SW 1271 (cell line): ENCODE results near the gene GPR15.

Source experiments
- DNase-seq, 2 experiments: peaks; one replicate each; lab custom pipeline; 2025; lab: John Stamatoyannopoulos, UW

GPR15 gene

GRCh38 chr3:98530676-98531075 lies 1.1 kb upstream of the GPR15 start:
- no peak for DNase-seq

GRCh38 chr3:98532275-98532637 lies 478 bp downstream of the GPR15 start:
- no peak for DNase-seq

- DNase-seq, result no peak
Observed at GRCh38 chr3:98532709-98533571, 1.2 kb downstream of the GPR15 start.

GRCh38 chr3:98534168-98534567 lies 2.4 kb downstream of the GPR15 start:
- no peak for DNase-seq

- DNase-seq, result no peak
Observed at GRCh38 chr3:98534734-98535133, 3.0 kb downstream of the GPR15 start.

GRCh38 chr3:98536456-98537017 lies 4.8 kb downstream of the GPR15 start:
- DNase-seq, result no peak

- DNase-seq, result no peak
Observed at GRCh38 chr3:98540346-98540745, 8.6 kb downstream of the GPR15 start.

GRCh38 chr3:98541695-98542094 lies 9.9 kb downstream of the GPR15 start:
- DNase-seq, result no peak

GRCh38 chr3:98542623-98543022 lies 10.8 kb downstream of the GPR15 start:
- DNase-seq, result no peak

GRCh38 chr3:98545940-98546339 lies 14.2 kb downstream of the GPR15 start:
- DNase-seq, result no peak

- DNase-seq, result no peak
Observed at GRCh38 chr3:98548544-98548943, 16.8 kb downstream of the GPR15 start.

- no peak for DNase-seq
Observed at GRCh38 chr3:98550833-98551232, 19.1 kb downstream of the GPR15 start.

GRCh38 chr3:98551236-98551635 lies 19.5 kb downstream of the GPR15 start:
- no peak for DNase-seq

GRCh38 chr3:98551754-98552153 lies 20.0 kb downstream of the GPR15 start:
- DNase-seq, result no peak

- DNase-seq, result no peak
Observed at GRCh38 chr3:98552232-98553020, 20.6 kb downstream of the GPR15 start.

- no peak for DNase-seq
Observed at GRCh38 chr3:98553021-98553563, 21.3 kb downstream of the GPR15 start.

GRCh38 chr3:98553753-98554152 lies 22.0 kb downstream of the GPR15 start:
- no peak for DNase-seq

GRCh38 chr3:98554580-98554979 lies 22.8 kb downstream of the GPR15 start:
- DNase-seq, result no peak

- DNase-seq, result no peak
Observed at GRCh38 chr3:98555025-98555379, 23.2 kb downstream of the GPR15 start.

GRCh38 chr3:98556164-98557130 lies 24.7 kb downstream of the GPR15 start:
- no peak for DNase-seq

GRCh38 chr3:98557324-98558010 lies 25.7 kb downstream of the GPR15 start:
- no peak for DNase-seq
